Stomach (tissue), 9 donors: ENCODE results near the gene TMEM131. TPM values are rescaled to one million over a fixed set of nuclear protein-coding genes. Genes with fewer than 3 reads are reported as not detected.
"Not testable (repeated sequence)": the region's sequence is repeated elsewhere in the genome, so short reads cannot be mapped to it uniquely, and the experiment has no call there.

Experiments
- DNase-seq, 2 donors: peaks; one replicate each; pipeline versions ENCODE4 v3.0.0 to v3.0.0-alpha.2; 2013 to 2019
- H3K27ac ChIP-seq, 5 donors: fragments of 200-600 bp in 4 of 5; sonication (generic) in 4 of 5; one replicate each; pipeline ENCODE4 v1.5.1; 2013 to 2019; ENCODE audit warnings: mild to moderate bottlenecking in 1 of 5, moderate library complexity in 1 of 5
- H3K27me3 ChIP-seq, 3 donors: fragments of 200-600 bp; sonication (generic); one replicate each; pipeline ENCODE4 v1.5.1; 2017 to 2019; ENCODE audit warnings: mixed run types in 1 of 3
- H3K36me3 ChIP-seq, 4 donors: fragments of 200-600 bp; sonication (generic); 1 replicate in 3 of 4; 2 replicates in 1 of 4; pipeline ENCODE4 v1.5.1; 2016 to 2019
- H3K4me1 ChIP-seq, 4 donors: fragments of 200-600 bp; sonication (generic); one replicate each; pipeline ENCODE4 v1.5.1; 2016 to 2019
- H3K4me3 ChIP-seq, 4 donors: fragments of 200-600 bp; sonication (generic) in 3 of 4; one replicate each; pipeline ENCODE4 v1.5.1; 2016 to 2019; ENCODE audit warnings: mild to moderate bottlenecking in 1 of 4
- H3K9me3 ChIP-seq, 4 donors: fragments of 200-600 bp; sonication (generic); one replicate each; pipeline ENCODE4 v1.5.1; 2016 to 2019
- EP300 ChIP-seq: sonication (generic); formaldehyde crosslinking; IDR thresholded peaks from one replicate; pipeline ENCODE4 v1.6.1; 2017; ENCODE audit warnings: antibody characterized with exemption
- POLR2A ChIP-seq, 4 donors: fragments of 450-650 bp; IDR thresholded peaks; one replicate each; pipeline ENCODE4 v1.6.1; 2016; ENCODE audit warnings: antibody characterized with exemption in 4 of 4, control low read depth in 2 of 4, mild to moderate bottlenecking in 1 of 4, moderate library complexity in 1 of 4
- POLR2AphosphoS5 ChIP-seq, 3 donors: sonication (generic); formaldehyde crosslinking; IDR thresholded peaks; one replicate each; pipeline ENCODE4 v1.6.1; 2016; ENCODE audit warnings: antibody characterized with exemption in 3 of 3
- WGBS, 5 donors: extraction: QIAGEN DNeasy Blood & Tissue Kit in 3 of 5; methylation state at CpG; one replicate each; pipeline versions ENCODE4 v1.1.5 to v1.1.7; 2013 to 2018; 5-methylcytosine and 5-hydroxymethylcytosine counted together
- intact Hi-C: fragments of 100-400 bp; cut with DNase I; formaldehyde crosslinking; loops from one replicate; pipeline ENCODE4 v1.15.1; 2023; ENCODE audit warnings: low total_unique reads
- polyA plus RNA-seq, 3 donors: library from polyadenylated mRNA; stranded (reverse); fragments of 200-250 nt; gene quantifications; one replicate each; pipeline ENCODE4 v1.2.3, GENCODE V29; 2013
- total RNA-seq, 5 donors: library from RNA; depleted of rRNA; stranded (reverse); fragments of >200 nt; gene quantifications; one replicate each; pipeline versions ENCODE4 v1.1.0 to v1.2.3, GENCODE V29; 2014 to 2016
- TF ChIP-seq, protein P1 (sequence below), 7 experiments: fragments of 450-650 bp in 4 of 7; fragments of 200-600 bp in 3 of 7; sonication (generic) in 3 of 7; IDR thresholded peaks; one replicate each; pipeline ENCODE4 v1.5.1; 2016 to 2019; ENCODE audit warnings: antibody characterized with exemption in 7 of 7, control low read depth in 2 of 7, mild to moderate bottlenecking in 1 of 7
- donor health status: healthy with polysubstance abuse.
- donor health status: Bipolar disorder and iron deficiency.
- donor health status: healthy.

The TMEM131 gene
- total and polyA plus RNA-seq, 8 donors, result 4.4 to 119 (median 43.1) TPM

- Histone ChIP-seq H3K36me3 (peaks cover 0 to 19% (median 15%) of the 10 kb centered on the region in 4 donors), H3K9me3 (no peaks in the 10 kb centered on the region)
- WGBS, 5 donors, result 94 to 98% (median 96%) methylated on average over 3 of the region's 3 CpGs
Observed at GRCh38 chr2:97863829-97864228, 131.9 kb downstream of the TMEM131 start.

DNA sequence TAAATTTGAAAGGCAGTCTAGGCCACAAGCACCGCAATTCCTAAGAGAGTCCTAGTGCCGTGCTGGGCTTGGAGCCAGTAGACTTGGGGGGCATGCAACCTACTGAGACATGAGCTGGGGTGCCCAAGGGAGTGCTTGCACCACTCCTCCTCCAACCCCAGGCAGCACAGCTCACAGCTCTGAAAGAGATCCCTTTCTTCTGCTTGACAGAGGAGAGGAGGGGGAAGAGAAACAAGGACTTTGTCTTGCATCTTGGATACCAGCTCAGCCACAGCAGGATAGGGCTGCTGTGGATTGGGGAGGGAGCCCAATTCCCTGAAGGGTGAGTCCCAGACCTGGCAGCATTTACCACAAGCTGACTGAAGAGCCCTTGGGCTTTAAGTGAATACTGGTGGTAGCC lies 134.6 kb downstream of the TMEM131 start:
- 92 to 100% (median 97%) methylated on average over 2 of the region's 2 CpGs for WGBS, 5 donors
- H3K4me3 ChIP-seq, result no peak overlapping the region
- peaks cover 0 to 28% (median 21%) of the 10 kb centered on the region in 4 donors for H3K36me3 ChIP-seq
- H3K27ac ChIP-seq, result no peak overlapping the region
- H3K4me1 ChIP-seq, result peaks cover 0 to 7% (median 3%) of the 10 kb centered on the region in 4 donors
- H3K9me3 ChIP-seq, result no peaks in the 10 kb centered on the region
- intact Hi-C loops, result no loop called here
- H3K27me3 ChIP-seq, result no peaks in the 10 kb centered on the region
- TF ChIP-seq, protein P1, sequence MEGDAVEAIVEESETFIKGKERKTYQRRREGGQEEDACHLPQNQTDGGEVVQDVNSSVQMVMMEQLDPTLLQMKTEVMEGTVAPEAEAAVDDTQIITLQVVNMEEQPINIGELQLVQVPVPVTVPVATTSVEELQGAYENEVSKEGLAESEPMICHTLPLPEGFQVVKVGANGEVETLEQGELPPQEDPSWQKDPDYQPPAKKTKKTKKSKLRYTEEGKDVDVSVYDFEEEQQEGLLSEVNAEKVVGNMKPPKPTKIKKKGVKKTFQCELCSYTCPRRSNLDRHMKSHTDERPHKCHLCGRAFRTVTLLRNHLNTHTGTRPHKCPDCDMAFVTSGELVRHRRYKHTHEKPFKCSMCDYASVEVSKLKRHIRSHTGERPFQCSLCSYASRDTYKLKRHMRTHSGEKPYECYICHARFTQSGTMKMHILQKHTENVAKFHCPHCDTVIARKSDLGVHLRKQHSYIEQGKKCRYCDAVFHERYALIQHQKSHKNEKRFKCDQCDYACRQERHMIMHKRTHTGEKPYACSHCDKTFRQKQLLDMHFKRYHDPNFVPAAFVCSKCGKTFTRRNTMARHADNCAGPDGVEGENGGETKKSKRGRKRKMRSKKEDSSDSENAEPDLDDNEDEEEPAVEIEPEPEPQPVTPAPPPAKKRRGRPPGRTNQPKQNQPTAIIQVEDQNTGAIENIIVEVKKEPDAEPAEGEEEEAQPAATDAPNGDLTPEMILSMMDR (IDR thresholded peaks at IDR 0.05), result no peak
- no peak for TF ChIP-seq POLR2AphosphoS5 (IDR thresholded peaks at IDR 0.05)
- TF ChIP-seq POLR2A (IDR thresholded peaks at IDR 0.05), result no peak
- no peak for TF ChIP-seq EP300
- no peak for DNase-seq

More at GRCh38 chr2:97863829-97864228, 131.9 kb downstream of the TMEM131 start:
- H3K4me1 ChIP-seq, result peaks cover 0 to 3% (median under 1%) of the 10 kb centered on the region in 4 donors
- DNase-seq, result no peak
- TF ChIP-seq, protein P1 (IDR thresholded peaks at IDR 0.05), result no peak
- TF ChIP-seq EP300, result no peak
- TF ChIP-seq POLR2A (IDR thresholded peaks at IDR 0.05), result no peak
- no peak for TF ChIP-seq POLR2AphosphoS5 (IDR thresholded peaks at IDR 0.05)
- no peak overlapping the region for H3K4me3 ChIP-seq
- intact Hi-C loops, result no loop called here
- no peaks in the 10 kb centered on the region for H3K27me3 ChIP-seq
- no peak overlapping the region for H3K27ac ChIP-seq

DNA sequence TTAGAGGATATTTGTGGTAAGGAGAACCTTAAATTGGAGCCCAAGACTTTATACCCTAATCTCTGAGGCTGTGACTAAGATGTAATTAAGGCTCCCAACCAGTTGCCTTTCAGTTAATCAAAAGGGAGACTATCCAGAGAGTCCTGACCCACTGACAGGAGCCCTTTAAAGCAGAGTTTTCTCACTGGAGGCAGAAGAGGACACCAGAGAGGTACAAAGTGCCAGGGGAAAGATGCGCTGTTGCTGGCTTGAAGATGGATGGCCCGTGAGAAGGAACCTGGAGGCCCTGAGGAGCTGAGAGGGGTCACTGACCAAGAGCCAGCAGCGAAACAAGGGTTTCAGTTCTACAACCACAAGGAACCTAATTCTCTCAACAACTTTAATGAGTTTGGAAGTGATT lies 137.3 kb downstream of the TMEM131 start:
- DNase-seq, result no peak
- Histone ChIP-seq H3K9me3 (no peaks in the 10 kb centered on the region), H3K27ac (no peak overlapping the region), H3K4me1 (peaks cover 0 to 7% (median 3%) of the 10 kb centered on the region in 4 donors), H3K27me3 (no peaks in the 10 kb centered on the region), H3K4me3 (no peak overlapping the region), H3K36me3 (peaks cover 0 to 28% (median 21%) of the 10 kb centered on the region in 4 donors)
- intact Hi-C loops, result no loop called here
- TF ChIP-seq POLR2AphosphoS5 (IDR thresholded peaks at IDR 0.05) (no peak), EP300 (no peak), POLR2A (IDR thresholded peaks at IDR 0.05) (no peak)
- TF ChIP-seq, protein P1 (IDR thresholded peaks at IDR 0.05), result no peak
- 92 to 98% (median 96%) methylated on average over 3 of the region's 3 CpGs for WGBS, 5 donors

DNA sequence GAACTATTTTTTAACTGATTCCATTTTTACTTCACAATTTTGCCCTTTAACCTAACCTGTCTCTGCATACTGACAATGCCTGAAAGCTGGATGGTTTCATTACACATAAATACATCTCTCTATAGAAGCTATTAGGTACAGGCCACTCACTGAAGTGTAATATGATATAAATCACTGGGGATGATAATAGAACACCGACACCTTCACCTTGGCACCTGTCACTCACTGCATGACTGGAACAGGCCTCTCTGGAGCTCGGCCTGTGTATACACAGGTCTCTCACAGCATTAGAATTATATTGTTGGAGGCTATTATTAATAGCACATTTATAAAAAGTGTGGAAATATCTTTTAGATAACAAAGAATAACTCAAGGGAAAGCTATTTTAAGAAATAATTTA lies 138.2 kb downstream of the TMEM131 start:
- H3K9me3 ChIP-seq, result no peaks in the 10 kb centered on the region
- intact Hi-C loops, result no loop called here
- H3K27me3 ChIP-seq, result no peaks in the 10 kb centered on the region
- DNase-seq, result no peak
- H3K4me1 ChIP-seq, result peaks cover 0 to 7% (median 3%) of the 10 kb centered on the region in 4 donors
- WGBS, 5 donors, result 38 to 66% (median 62%) methylated on average over 2 of the region's 2 CpGs
- TF ChIP-seq POLR2AphosphoS5 (IDR thresholded peaks at IDR 0.05) (no peak), EP300 (no peak), POLR2A (IDR thresholded peaks at IDR 0.05) (no peak)
- TF ChIP-seq, protein P1 (IDR thresholded peaks at IDR 0.05), result no peak
- H3K4me3 ChIP-seq, result no peak overlapping the region
- H3K27ac ChIP-seq, result no peak overlapping the region
- H3K36me3 ChIP-seq, result peaks cover 0 to 28% (median 21%) of the 10 kb centered on the region in 4 donors

- H3K4me3 ChIP-seq, H3K4me1 ChIP-seq, H3K36me3 ChIP-seq, H3K9me3 ChIP-seq, H3K27ac ChIP-seq, intact Hi-C loops, H3K27me3 ChIP-seq: not testable (repeated sequence)
- peak in 1 of 2 donors; percentile 39 for DNase-seq
- WGBS, 5 donors, result 93 to 100% (median 95%) methylated on average over 1 to 4 of the region's 4 CpGs
Observed at GRCh38 chr2:97853057-97853456, 142.7 kb downstream of the TMEM131 start.
